Fibroblast of skin of left quadriceps (primary cell): ENCODE results near the gene OR8G1.
A peak's percentile ranks its signal among the peaks of the same experiment; 100 is the strongest.
"Not testable (repeated sequence)": the region's sequence is repeated elsewhere in the genome, so short reads cannot be mapped to it uniquely, and the experiment has no call there.

Source experiments
- DNase-seq, 2 experiments: peaks; one replicate each; pipeline ENCODE4 v3.0.0-alpha.2; 2013; ENCODE audit warnings: low read depth in 2 of 2

Gene OR8G1

GRCh38 chr11:124240621-124241397, at the start of gene OR8G1:
Gene OR8G1 (plus strand): TSS chr11:124241095. CDS start chr11:124249676, 8,581 bp downstream.
- DNase-seq: no peak

DNA sequence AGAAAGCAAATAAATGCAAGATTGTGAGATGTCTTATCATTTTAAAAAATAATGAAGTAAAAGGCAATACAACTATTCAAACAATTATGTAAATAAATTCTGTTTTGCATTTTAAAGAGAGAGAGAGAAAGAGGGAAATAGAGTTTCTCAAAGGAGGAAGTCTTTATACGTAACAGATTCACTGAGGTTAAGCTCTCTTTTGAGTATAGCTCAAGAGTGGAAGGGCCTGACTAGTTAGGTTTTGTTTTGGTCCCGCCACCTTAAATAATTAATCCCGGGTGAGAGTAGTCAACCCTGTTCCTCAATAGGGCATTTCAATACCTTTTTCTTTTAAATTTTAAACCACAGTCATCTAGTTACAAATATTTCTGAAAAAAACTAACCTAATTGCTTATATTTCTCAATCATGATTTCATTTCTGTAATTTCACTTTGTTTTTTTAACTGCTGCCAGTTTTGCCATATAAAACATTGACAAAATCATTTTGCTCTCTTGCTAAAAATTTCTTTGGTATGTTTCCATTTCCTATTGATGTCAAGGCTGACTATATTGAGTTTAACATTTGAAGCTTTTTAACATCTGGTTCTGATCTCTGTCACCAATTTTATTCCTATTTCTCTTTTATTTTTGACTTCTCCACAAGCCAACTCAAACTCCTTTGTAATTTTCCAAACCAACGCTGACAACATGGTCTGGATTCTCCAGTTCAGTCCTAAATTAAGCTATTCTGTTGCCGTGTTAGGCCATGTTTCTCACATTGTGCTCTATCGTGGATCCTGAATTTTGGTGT, 47.5 kb upstream of the OR8G1 start:
- DNase-seq: no peak

GRCh38 chr11:124194293-124195188, 46.4 kb upstream of the OR8G1 start:
- DNase-seq: no peak

DNA sequence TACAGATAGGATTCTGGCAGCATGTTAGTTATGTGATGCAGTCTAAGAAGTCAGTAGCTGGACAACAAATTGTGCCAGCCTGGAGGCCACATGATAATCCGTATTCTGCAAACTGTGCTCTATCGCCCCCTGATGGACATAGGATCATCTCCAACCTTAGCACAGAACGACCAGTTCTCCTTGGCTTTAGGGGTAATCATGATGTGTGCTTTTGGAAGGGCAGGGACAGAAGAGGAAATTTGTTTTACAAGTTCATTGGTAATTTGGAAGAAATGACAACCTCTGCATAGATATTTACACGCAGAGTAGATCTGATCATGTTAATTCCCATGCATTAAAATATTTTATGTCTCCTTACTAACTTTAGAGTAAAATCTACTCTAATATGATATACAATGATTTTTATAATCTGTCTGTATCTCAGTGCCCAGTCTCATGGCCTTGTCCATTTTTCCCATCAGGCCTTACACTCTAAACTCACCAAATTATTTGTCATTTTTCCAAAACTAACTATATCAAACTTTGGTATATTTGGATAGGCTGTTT, 45.6 kb upstream of the OR8G1 start:
- peak; percentile 26 to 30 for DNase-seq

DNA sequence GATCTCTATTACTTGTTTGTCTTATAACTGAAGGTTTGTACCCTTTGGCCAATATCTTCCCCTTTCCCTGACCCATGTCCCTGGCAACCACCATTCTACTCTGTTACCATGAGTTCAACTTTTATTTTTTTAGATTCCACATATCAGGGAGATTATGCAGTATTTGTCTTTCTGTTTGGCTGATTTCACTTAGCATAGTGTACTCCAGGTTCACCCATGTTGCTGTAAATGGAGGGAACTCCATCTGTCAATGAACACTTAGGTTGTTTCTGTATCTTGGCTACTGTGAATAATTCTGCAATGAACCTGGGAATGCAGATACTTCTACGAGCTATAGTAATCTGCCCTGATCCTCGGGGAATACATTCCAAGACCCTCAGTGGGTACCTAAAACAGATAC, 42.9 kb upstream of the OR8G1 start:
- no peak for DNase-seq

- no peak for DNase-seq
Measured at GRCh38 chr11:124198897-124199296, 42.0 kb upstream of the OR8G1 start.

DNA sequence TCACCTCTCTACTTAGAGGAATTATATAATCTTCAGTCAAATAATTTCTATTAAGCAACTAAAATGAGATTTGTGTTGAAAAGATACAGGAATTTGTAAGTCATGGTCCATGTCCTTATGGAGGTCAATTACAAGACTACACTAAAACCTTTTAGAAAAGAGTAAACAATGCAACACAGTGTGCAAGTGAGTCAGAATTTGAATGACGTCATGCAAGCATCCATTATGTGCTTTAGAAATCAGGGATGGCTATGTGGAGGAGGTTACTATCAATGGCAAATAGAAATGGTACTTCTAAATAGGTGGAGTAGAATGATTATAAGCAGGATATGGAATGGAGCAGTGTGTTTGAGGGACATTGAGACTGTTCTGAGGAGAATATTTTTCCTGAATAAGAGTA, 41.2 kb upstream of the OR8G1 start:
- DNase-seq: no peak

GRCh38 chr11:124200671-124201070, 40.2 kb upstream of the OR8G1 start:
- DNase-seq: no peak

- no peak for DNase-seq
Measured at GRCh38 chr11:124202951-124203350, 37.9 kb upstream of the OR8G1 start.

DNA sequence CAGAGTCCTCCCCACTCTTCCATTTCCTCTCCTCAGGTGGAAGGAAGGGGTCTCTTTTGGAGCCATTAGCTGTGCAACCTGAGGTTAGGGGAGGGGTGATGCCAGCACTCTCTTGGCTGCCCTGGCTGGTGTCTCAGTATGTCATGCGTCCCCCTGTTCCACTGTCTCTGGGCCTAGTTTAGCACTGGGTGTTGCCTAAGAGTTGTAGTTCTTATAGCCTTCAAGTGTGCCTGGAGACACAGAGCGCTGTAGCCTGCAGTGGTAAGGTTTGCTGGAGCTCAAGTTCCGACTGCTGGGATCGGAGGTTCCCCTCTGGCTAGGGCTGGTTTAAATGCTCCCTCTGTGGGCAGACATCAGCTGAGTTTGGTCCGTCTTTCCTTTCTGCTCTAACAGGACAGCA, 36.9 kb upstream of the OR8G1 start:
- DNase-seq: no peak

DNA sequence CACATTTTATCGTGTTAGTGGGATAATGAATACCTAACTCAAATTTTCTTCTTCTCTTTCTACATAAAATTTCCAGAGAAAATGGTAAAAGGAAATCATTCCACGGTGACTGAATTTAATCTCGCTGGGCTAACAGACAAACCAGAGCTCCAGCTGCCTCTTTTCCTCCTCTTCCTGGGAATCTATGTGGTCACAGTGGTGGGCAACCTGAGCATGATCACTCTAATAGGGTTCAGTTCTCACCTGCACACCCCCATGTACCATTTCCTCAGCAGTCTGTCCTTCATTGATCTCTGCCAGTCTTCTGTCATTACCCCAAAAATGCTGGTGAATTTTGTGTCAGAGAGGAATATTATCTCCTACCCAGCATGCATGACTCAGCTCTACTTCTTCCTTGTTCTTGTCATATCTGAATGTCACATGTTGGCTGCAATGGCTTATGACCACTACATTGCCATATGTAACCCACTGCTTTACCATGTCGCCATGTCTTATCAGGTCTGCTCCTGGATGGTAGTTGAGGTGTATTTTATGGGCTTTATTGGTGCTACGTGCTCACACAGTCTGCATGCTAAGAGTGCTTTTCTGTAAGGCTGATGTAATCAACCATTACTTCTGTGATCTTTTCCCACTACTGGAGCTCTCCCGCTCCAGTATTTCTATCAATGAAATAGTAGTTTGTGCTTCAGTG, 33.6 kb upstream of the OR8G1 start:
- DNase-seq: no peak

GRCh38 chr11:124209824-124210357, 31.0 kb upstream of the OR8G1 start:
- DNase-seq: no peak

DNA sequence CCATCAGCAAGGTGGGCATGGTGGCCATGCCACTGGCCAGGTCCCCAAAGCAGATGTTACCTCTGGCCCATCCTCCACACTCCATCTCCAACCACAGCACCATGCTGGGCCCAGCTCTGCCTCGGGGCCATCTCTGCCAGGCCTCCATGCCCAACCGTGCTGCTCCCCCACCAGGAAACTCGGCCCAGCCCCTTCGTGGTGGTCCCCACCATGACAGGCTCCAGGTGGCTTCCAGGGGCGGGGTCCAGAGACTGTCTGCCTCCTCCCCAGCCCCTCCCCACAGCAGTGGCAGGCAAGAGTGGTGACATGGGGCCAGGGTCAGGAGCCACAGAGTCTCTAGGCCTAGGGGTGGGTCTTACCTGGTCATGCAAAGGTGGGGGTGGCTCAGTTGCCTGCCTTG, 30.5 kb upstream of the OR8G1 start:
- DNase-seq: no peak

GRCh38 chr11:124211321-124211720, 29.6 kb upstream of the OR8G1 start:
- DNase-seq: no peak

GRCh38 chr11:124214027-124214426, 26.9 kb upstream of the OR8G1 start:
- DNase-seq: no peak

DNA sequence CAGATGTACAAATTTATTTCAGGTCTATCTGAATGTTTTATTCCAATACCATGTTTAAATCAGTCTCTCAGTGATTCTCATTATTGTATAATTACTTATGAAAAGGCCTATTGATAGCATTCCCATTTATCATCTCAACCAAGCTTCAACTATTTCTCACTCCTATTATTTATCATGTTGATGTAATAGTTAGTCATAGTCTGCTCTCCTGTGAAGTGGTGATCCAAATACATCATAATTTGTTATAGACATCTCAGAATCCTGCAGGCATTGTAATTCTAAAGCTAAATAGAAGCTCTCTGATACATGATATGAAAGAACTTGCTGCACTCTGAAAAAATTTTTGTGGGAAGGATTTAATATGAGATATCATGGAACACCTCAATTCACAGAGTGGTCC, 21.8 kb upstream of the OR8G1 start:
- DNase-seq: no peak

- DNase-seq: no peak
Measured at GRCh38 chr11:124222407-124222806, 18.5 kb upstream of the OR8G1 start.

- DNase-seq: not testable (repeated sequence)
Measured at GRCh38 chr11:124224618-124225423, 16.1 kb upstream of the OR8G1 start.

- no peak for DNase-seq
Measured at GRCh38 chr11:124225471-124225870, 15.4 kb upstream of the OR8G1 start.

GRCh38 chr11:124233376-124233775, 7.5 kb upstream of the OR8G1 start:
- no peak for DNase-seq
